ENCODE data around the gene C1QTNF7. TPM values are rescaled to one million over a fixed set of nuclear protein-coding genes. Genes with fewer than 3 reads are reported as not detected.
A peak's percentile ranks its signal among the peaks of the same experiment; 100 is the strongest.

C1QTNF7 gene
- total RNA-seq, 1 experiment from 2014 or later = not detected

DNA sequence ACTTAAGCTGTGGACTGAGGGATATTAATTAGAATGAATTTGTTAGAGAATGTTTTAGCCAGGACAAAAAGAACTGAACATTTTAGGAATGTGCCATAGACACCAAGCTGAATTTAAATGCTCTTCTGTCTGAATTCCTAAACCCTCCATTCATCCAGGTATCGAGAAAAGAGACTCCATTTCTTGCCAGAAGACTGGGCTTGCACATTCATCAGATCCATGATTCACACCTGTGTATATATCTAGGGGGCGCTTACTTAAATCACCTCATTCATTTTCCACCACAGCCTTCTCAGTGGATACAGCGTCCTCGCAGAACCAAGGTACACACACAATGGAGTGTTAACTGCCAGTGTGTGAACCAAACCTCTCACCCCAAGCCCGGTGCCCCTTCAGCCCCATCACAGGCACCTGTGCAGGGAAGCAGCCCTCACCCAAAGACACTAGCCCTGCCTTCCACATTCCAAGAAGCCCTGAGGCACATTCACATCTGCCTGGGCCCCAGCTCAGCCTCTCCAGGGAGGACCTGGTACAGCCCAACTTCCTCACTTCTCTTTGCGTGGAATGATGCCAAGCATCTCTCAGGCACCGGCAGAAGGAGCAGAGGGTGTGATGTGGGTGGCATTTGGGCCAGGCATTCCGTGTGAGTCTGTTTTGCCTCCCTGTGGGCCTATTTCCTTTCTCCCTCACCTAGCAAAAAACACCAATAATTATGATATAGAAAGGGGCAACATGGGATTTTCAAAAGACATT lies 35.6 kb upstream of the C1QTNF7 start:
- CTCF ChIA-PET = no interaction called here
- Mint-ChIP-seq H3K27me3 (ENCODE audit: unreplicated experiment) (peaks cover 28% of the 10 kb centered on the region), H3K27ac (ENCODE audit: unreplicated experiment) (no peak overlapping the region), H3K36me3 (ENCODE audit: insufficient read depth, unreplicated experiment) (no peaks in the 10 kb centered on the region), H3K4me1 (ENCODE audit: low read depth, unreplicated experiment) (no peaks in the 10 kb centered on the region), H3K9me3 (ENCODE audit: low read depth, unreplicated experiment) (no peaks in the 10 kb centered on the region), H3K4me3 (ENCODE audit: low read depth, unreplicated experiment) (no peak overlapping the region)
- no peak for DNase-seq
- intact Hi-C loops (cut with micrococcal nuclease; ENCODE audit: unreplicated experiment) = loop anchor here (10.0 kb wide), 1 partner anchor 157 kb away; no protein-coding TSS in a partner anchor
- TF ChIP-seq, protein P1, sequence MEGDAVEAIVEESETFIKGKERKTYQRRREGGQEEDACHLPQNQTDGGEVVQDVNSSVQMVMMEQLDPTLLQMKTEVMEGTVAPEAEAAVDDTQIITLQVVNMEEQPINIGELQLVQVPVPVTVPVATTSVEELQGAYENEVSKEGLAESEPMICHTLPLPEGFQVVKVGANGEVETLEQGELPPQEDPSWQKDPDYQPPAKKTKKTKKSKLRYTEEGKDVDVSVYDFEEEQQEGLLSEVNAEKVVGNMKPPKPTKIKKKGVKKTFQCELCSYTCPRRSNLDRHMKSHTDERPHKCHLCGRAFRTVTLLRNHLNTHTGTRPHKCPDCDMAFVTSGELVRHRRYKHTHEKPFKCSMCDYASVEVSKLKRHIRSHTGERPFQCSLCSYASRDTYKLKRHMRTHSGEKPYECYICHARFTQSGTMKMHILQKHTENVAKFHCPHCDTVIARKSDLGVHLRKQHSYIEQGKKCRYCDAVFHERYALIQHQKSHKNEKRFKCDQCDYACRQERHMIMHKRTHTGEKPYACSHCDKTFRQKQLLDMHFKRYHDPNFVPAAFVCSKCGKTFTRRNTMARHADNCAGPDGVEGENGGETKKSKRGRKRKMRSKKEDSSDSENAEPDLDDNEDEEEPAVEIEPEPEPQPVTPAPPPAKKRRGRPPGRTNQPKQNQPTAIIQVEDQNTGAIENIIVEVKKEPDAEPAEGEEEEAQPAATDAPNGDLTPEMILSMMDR (IDR thresholded peaks at IDR 0.05; ENCODE audit: unreplicated experiment) = no peak
- no TSS peak for BruUV-seq (replicated peaks)

DNA sequence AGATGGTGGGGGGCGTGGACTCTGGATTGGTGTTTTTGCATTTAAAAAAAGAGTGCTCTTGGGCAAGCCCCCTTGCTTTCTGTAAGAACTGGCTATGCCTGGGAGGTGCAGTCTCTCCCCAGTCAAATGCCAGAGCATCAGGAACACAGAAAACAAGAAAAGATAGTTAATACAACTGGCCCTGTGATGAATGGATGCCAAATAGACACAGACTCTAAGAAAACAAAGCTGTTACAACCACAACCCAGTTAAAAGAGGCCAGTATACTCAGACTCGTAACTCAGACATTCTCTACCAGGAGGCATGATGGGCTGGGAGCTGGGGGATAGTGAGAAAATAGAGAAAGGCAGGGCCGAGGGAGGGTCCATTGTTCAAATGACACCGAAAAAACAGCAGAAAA lies 32.5 kb upstream of the C1QTNF7 start:
- Mint-ChIP-seq H3K4me3 (ENCODE audit: low read depth, unreplicated experiment) (no peak overlapping the region), H3K36me3 (ENCODE audit: insufficient read depth, unreplicated experiment) (no peaks in the 10 kb centered on the region), H3K27ac (ENCODE audit: unreplicated experiment) (no peak overlapping the region), H3K27me3 (ENCODE audit: unreplicated experiment) (peaks cover 28% of the 10 kb centered on the region), H3K9me3 (ENCODE audit: low read depth, unreplicated experiment) (peaks cover 3% of the 10 kb centered on the region), H3K4me1 (ENCODE audit: low read depth, unreplicated experiment) (no peaks in the 10 kb centered on the region)
- DNase-seq = no peak
- CTCF ChIA-PET = no interaction called here
- intact Hi-C loops (cut with micrococcal nuclease; ENCODE audit: unreplicated experiment) = loop anchor here (10.0 kb wide), 1 partner anchor 161 kb away; no protein-coding TSS in a partner anchor
- no TSS peak for BruUV-seq (replicated peaks)
- TF ChIP-seq, protein P1 (IDR thresholded peaks at IDR 0.05; ENCODE audit: unreplicated experiment) = no peak

DNA sequence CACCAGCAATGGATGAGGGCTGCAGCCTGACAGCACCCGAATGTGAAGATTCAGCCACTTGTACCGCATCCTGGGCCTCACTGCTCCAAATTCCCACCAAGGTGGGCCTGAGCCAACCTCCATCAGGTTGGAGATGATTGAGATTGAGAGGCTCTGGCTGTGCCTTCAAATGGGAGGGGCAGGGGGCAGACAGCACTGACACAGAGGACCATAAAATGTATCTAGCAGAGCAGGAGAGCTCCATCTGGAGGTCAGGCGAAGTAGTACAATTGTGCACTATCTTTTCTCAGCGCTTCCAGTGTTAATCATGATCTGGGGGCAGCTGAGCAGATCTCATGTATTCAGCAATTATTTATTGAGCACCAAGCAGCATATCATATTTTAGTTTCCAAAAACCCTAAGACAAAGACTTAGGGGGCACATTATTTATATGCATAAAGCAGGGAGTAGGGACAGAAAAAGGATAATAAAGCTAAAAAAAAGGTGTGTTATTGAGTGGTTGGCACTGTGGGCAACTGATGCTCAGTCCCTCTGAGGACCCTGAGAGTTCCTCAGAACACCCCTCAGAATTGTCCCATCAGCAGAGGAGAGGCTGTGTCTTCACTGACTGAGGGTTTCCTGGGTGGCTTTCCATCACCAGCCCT lies 31.6 kb upstream of the C1QTNF7 start:
- intact Hi-C loops (cut with micrococcal nuclease; ENCODE audit: unreplicated experiment) = loop anchor here (10.0 kb wide), 1 partner anchor 161 kb away; no protein-coding TSS in a partner anchor
- Mint-ChIP-seq H3K4me3 (ENCODE audit: low read depth, unreplicated experiment) (no peak overlapping the region), H3K27ac (ENCODE audit: unreplicated experiment) (no peak overlapping the region), H3K9me3 (ENCODE audit: low read depth, unreplicated experiment) (peaks cover 3% of the 10 kb centered on the region), H3K4me1 (ENCODE audit: low read depth, unreplicated experiment) (peaks cover 9% of the 10 kb centered on the region), H3K27me3 (ENCODE audit: unreplicated experiment) (peaks cover 25% of the 10 kb centered on the region), H3K36me3 (ENCODE audit: insufficient read depth, unreplicated experiment) (no peaks in the 10 kb centered on the region)
- CTCF ChIA-PET = no interaction called here
- BruUV-seq (replicated peaks) = no TSS peak
- TF ChIP-seq, protein P1 (IDR thresholded peaks at IDR 0.05; ENCODE audit: unreplicated experiment) = peak; percentile 27
- DNase-seq = peak; percentile 28

DNA sequence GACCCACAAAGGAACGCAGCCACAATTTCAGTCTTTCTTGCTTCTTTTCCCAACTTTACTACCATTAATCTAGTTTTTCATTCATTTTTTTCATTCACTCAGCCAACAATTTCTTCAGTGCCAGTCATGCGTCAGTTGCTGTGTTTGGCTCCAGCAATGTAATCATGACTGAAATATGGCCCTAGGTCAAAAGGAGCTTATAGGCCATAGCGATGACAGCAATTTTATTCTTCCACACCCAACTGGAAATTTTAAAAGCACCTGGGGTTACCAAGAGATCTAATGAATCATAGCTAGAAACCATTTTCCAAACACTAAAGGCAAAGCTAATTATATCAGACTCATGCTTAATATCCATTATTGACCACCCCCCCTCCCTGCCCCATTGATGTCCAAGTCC lies 29.8 kb upstream of the C1QTNF7 start:
- H3K27ac Mint-ChIP-seq (ENCODE audit: unreplicated experiment) = no peak overlapping the region
- H3K27me3 Mint-ChIP-seq (ENCODE audit: unreplicated experiment) = peaks cover 16% of the 10 kb centered on the region
- H3K4me1 Mint-ChIP-seq (ENCODE audit: low read depth, unreplicated experiment) = peaks cover 16% of the 10 kb centered on the region
- CTCF ChIA-PET = interaction anchor here (0.6 kb wide), 1 partner anchor 103 kb away, joined by 4 read pairs; no protein-coding TSS in a partner anchor
- H3K4me3 Mint-ChIP-seq (ENCODE audit: low read depth, unreplicated experiment) = no peak overlapping the region
- no peaks in the 10 kb centered on the region for H3K36me3 Mint-ChIP-seq (ENCODE audit: insufficient read depth, unreplicated experiment)
- DNase-seq = no peak
- BruUV-seq (replicated peaks) = no TSS peak
- TF ChIP-seq, protein P1 (IDR thresholded peaks at IDR 0.05; ENCODE audit: unreplicated experiment) = no peak
- H3K9me3 Mint-ChIP-seq (ENCODE audit: low read depth, unreplicated experiment) = peaks cover 3% of the 10 kb centered on the region
- intact Hi-C loops (cut with micrococcal nuclease; ENCODE audit: unreplicated experiment) = loop anchor here (10.0 kb wide), 1 partner anchor 163 kb away; no protein-coding TSS in a partner anchor
